GM12865 (cell line): ENCODE measurements around the gene DNAH1.

Source experiments
- DNase-seq: peaks from one replicate; pipeline ENCODE4 v3.0.0; 2010; ENCODE audit warnings: low read depth
- H3K4me3 ChIP-seq: 2 replicates; pipeline ENCODE4 v1.5.1; 2011; ENCODE audit warnings: mild to moderate bottlenecking, low read depth, low read length, control low read depth
- CTCF ChIP-seq: IDR thresholded peaks from 2 replicates; pipeline ENCODE4 v1.5.1; 2011; ENCODE audit warnings: low read length, control low read depth, low read depth, inconsistent platforms; ENCODE audit not compliant: insufficient read depth; ENCODE audit errors: missing control alignments

DNAH1 gene

GRCh38 chr3:52439426-52440248, 123.5 kb downstream of the DNAH1 start:
- no peak for TF ChIP-seq CTCF
- no peak overlapping the region for H3K4me3 ChIP-seq
- no peak for DNase-seq

- TF ChIP-seq CTCF: no peak
- no peak for DNase-seq
Observed at GRCh38 chr3:52440249-52440551, 124.1 kb downstream of the DNAH1 start.

GRCh38 chr3:52440671-52441070, 124.6 kb downstream of the DNAH1 start:
- H3K4me3 ChIP-seq: no peak overlapping the region
- no peak for DNase-seq
- no peak for TF ChIP-seq CTCF

More at GRCh38 chr3:52440249-52440551, 124.1 kb downstream of the DNAH1 start:
- no peak overlapping the region for H3K4me3 ChIP-seq

- DNase-seq: no peak
- TF ChIP-seq CTCF: no peak
- no peak overlapping the region for H3K4me3 ChIP-seq
Observed at GRCh38 chr3:52441091-52441771, 125.1 kb downstream of the DNAH1 start.

- H3K4me3 ChIP-seq: no peak overlapping the region
- no peak for DNase-seq
- TF ChIP-seq CTCF: no peak
Observed at GRCh38 chr3:52441772-52442332, 125.7 kb downstream of the DNAH1 start.

GRCh38 chr3:52442409-52443267, 126.5 kb downstream of the DNAH1 start:
- no peak for DNase-seq
- no peak for TF ChIP-seq CTCF
- H3K4me3 ChIP-seq: no peak overlapping the region
